HEK293T (cell line): ENCODE results near the gene ITSN1.

Source experiments
- CTBP1 ChIP-seq: fragments of 450-650 bp; IDR thresholded peaks from 2 replicates; pipeline ENCODE4 v1.6.1; 2016; ENCODE audit warnings: borderline replicate concordance
- ELF4 ChIP-seq: fragments of 450-650 bp; IDR thresholded peaks from 2 replicates; pipeline ENCODE4 v1.6.1; 2017; ENCODE audit warnings: antibody characterized with exemption
- FOXK2 ChIP-seq: fragments of 450-650 bp; IDR thresholded peaks from 2 replicates; pipeline ENCODE4 v1.6.1; 2016; ENCODE audit warnings: mild to moderate bottlenecking
- SP1 ChIP-seq: fragments of 450-650 bp; IDR thresholded peaks from 2 replicates; pipeline ENCODE4 v1.6.1; 2017

DNA sequence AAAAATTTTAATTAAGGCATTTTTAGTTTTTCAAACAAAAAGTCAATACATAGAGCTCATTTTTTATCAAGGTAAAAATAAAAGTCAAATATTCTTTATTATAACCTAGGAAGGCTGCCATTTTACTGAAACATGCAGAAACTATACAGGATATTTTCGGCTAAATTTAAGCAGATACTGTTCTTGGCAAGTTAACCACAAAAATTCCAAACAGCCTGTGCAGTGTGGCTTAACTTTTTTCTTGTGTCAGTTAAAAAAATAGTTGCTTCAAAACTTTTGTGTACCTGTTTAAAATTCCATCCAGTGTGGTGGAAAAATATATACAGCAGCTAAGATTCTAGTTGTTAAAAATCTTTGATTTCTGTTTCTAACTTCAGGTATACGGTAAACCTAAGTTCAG, 138.3 kb downstream of the ITSN1 start:
- no peak for TF ChIP-seq ELF4
- no peak for TF ChIP-seq CTBP1
- TF ChIP-seq FOXK2, result no peak
- TF ChIP-seq SP1, result no peak
